Osteoblast (primary cell): Measurements from ENCODE around the gene CR2. TPM values are rescaled to one million over a fixed set of nuclear protein-coding genes. Genes with fewer than 3 reads are reported as not detected.

ENCODE experiments used
- DNase-seq: peaks from one replicate; pipeline ENCODE4 v3.0.0; 2011; ENCODE audit warnings: low spot score, mixed read lengths; ENCODE audit not compliant: insufficient read length; ENCODE audit errors: missing footprints
- H2AFZ ChIP-seq: 2 replicates; pipeline ENCODE4 v1.6.0; 2011; ENCODE audit warnings: mild to moderate bottlenecking, low read length
- H3K27ac ChIP-seq: 2 replicates; pipeline ENCODE4 v1.5.1; 2011; ENCODE audit warnings: mild to moderate bottlenecking, low read depth, low read length, moderate library complexity
- H3K27me3 ChIP-seq: 2 replicates; pipeline ENCODE4 v1.6.0; 2012; ENCODE audit warnings: mild to moderate bottlenecking, control low read depth, inconsistent platforms, low read length, moderate library complexity; ENCODE audit not compliant: insufficient read depth
- H3K36me3 ChIP-seq: 2 replicates; pipeline ENCODE4 v1.5.1; 2011; ENCODE audit warnings: mild to moderate bottlenecking, low read length, control low read depth, moderate library complexity; ENCODE audit not compliant: insufficient read depth
- H3K4me1 ChIP-seq: 2 replicates; pipeline ENCODE4 v1.5.1; 2011; ENCODE audit warnings: mild to moderate bottlenecking, low read length, control low read depth, moderate library complexity; ENCODE audit not compliant: insufficient read depth
- H3K4me2 ChIP-seq: 2 replicates; pipeline ENCODE4 v1.6.0; 2011; ENCODE audit warnings: mild to moderate bottlenecking, low read length; ENCODE audit not compliant: insufficient read depth
- H3K4me3 ChIP-seq: fragments of 200-600 bp; sonication (generic); 3 replicates; pipeline ENCODE4 v1.5.1; 2012; ENCODE audit warnings: mild to moderate bottlenecking, low read length, inconsistent platforms; ENCODE audit not compliant: insufficient read depth
- H3K79me2 ChIP-seq: 2 replicates; pipeline ENCODE4 v1.6.0; 2012; ENCODE audit warnings: mild to moderate bottlenecking, low read length, control low read depth, inconsistent platforms; ENCODE audit not compliant: insufficient read depth
- H3K9me3 ChIP-seq: 2 replicates; pipeline ENCODE4 v1.5.1; 2011; ENCODE audit warnings: low read depth, low read length, control low read depth
- H4K20me1 ChIP-seq: 2 replicates; pipeline ENCODE4 v1.6.0; 2012; ENCODE audit warnings: mild to moderate bottlenecking, low read length, control low read depth; ENCODE audit not compliant: insufficient read depth
- CTCF ChIP-seq: IDR thresholded peaks from 2 replicates; pipeline ENCODE4 v1.5.1; 2011; ENCODE audit warnings: mild to moderate bottlenecking, low read depth, low read length, moderate library complexity; ENCODE audit errors: extremely low read depth
- total RNA-seq: library from RNA; depleted of rRNA; stranded (reverse); fragments of >200 nt; gene quantifications from 2 replicates; pipeline ENCODE4 v1.2.3, GENCODE V29; 2012

CR2 gene
- total RNA-seq, 1 donor, result not detected

- Histone ChIP-seq H2AFZ (no peak within 1 kb of the TSS), H3K36me3 (no peaks in the 10 kb centered on the region), H3K4me2 (peak within 1 kb of the TSS; percentile 23), H3K4me1 (no peaks in the 10 kb centered on the region), H4K20me1 (no peaks in the 10 kb centered on the region), H3K27me3 (peaks cover 27% of the 10 kb centered on the region), H3K27ac (no peak within 1 kb of the TSS), H3K79me2 (no peaks in the 10 kb centered on the region), H3K4me3 (no peak within 1 kb of the TSS), H3K9me3 (no peaks in the 10 kb centered on the region)
- no peak for TF ChIP-seq CTCF
- DNase-seq, result peak; percentile 23
Observed at GRCh38 chr1:207495801-207496792, 42.0 kb downstream of the CR2 start, which contains the start of gene CR1. Gene CR1, plus strand, starts transcription at chr1:207496157. Its CDS starts 111 bp downstream, at chr1:207496268.

- no peaks in the 10 kb centered on the region for H3K4me1 ChIP-seq
- TF ChIP-seq CTCF, result no peak
- no peak overlapping the region for H3K27ac ChIP-seq
- no peaks in the 10 kb centered on the region for H3K79me2 ChIP-seq
- DNase-seq, result no peak
- no peak overlapping the region for H3K4me3 ChIP-seq
- peaks cover 34% of the 10 kb centered on the region for H3K27me3 ChIP-seq
- no peaks in the 10 kb centered on the region for H3K9me3 ChIP-seq
- no peaks in the 10 kb centered on the region for H4K20me1 ChIP-seq
- no peaks in the 10 kb centered on the region for H3K36me3 ChIP-seq
- no peak overlapping the region for H3K4me2 ChIP-seq
- H2AFZ ChIP-seq, result no peak overlapping the region
Observed at GRCh38 chr1:207497941-207498340, 43.8 kb downstream of the CR2 start.

- Histone ChIP-seq H3K27ac (no peak overlapping the region), H3K4me2 (no peak overlapping the region), H3K9me3 (no peaks in the 10 kb centered on the region), H4K20me1 (no peaks in the 10 kb centered on the region), H3K27me3 (peaks cover 40% of the 10 kb centered on the region), H3K79me2 (no peaks in the 10 kb centered on the region), H3K4me3 (no peak overlapping the region), H2AFZ (no peak overlapping the region), H3K36me3 (no peaks in the 10 kb centered on the region), H3K4me1 (no peaks in the 10 kb centered on the region)
- peak; percentile 74 for TF ChIP-seq CTCF
- DNase-seq, result peak; percentile 87
Observed at GRCh38 chr1:207499573-207499972, 45.4 kb downstream of the CR2 start.

- H3K4me3 ChIP-seq, result no peak overlapping the region
- H3K36me3 ChIP-seq, result no peaks in the 10 kb centered on the region
- H2AFZ ChIP-seq, result no peak overlapping the region
- no peak overlapping the region for H3K27ac ChIP-seq
- peaks cover 37% of the 10 kb centered on the region for H3K27me3 ChIP-seq
- H3K79me2 ChIP-seq, result no peaks in the 10 kb centered on the region
- no peak overlapping the region for H3K4me2 ChIP-seq
- H3K9me3 ChIP-seq, result no peaks in the 10 kb centered on the region
- H4K20me1 ChIP-seq, result no peaks in the 10 kb centered on the region
- no peaks in the 10 kb centered on the region for H3K4me1 ChIP-seq
- TF ChIP-seq CTCF, result no peak
- DNase-seq, result no peak
Observed at GRCh38 chr1:207500306-207500705, 46.2 kb downstream of the CR2 start.
